Keratinocyte (primary cell): ENCODE results near the gene CD7. TPM values are rescaled to one million over a fixed set of nuclear protein-coding genes. Genes with fewer than 3 reads are reported as not detected.
A peak's percentile ranks its signal among the peaks of the same experiment; 100 is the strongest.

ENCODE experiments used
- DNase-seq: peaks from one replicate; pipeline ENCODE4 v3.0.0-alpha.2; 2011; ENCODE audit warnings: low read depth, missing footprints, low spot score
- FAIRE-seq: peaks from 2 replicates; lab custom pipeline; 2011; peaks lifted over from hg19 to GRCh38; lab: Jason Lieb, UNC
- H2AFZ ChIP-seq: 2 replicates; pipeline ENCODE4 v1.6.0; 2012; ENCODE audit warnings: low read length, control low read depth, inconsistent platforms; ENCODE audit not compliant: control insufficient read depth
- H3K27ac ChIP-seq: 2 replicates; pipeline ENCODE4 v1.5.1; 2011; ENCODE audit warnings: low read length; ENCODE audit not compliant: control insufficient read depth, insufficient read depth
- H3K27me3 ChIP-seq: 3 replicates; pipeline ENCODE4 v1.6.0; 2011; ENCODE audit warnings: low read length; ENCODE audit not compliant: control insufficient read depth, insufficient read depth; ENCODE audit errors: extremely low read depth
- H3K36me3 ChIP-seq, 2 experiments: 2 replicates in 1 of 2; 3 replicates in 1 of 2; pipeline ENCODE4 v1.5.1; 2011; ENCODE audit warnings: low read length in 2 of 2, mild to moderate bottlenecking in 1 of 2; ENCODE audit not compliant: control insufficient read depth in 2 of 2, insufficient read depth in 2 of 2; ENCODE audit errors: extremely low read depth in 1 of 2
- H3K4me1 ChIP-seq: 3 replicates; pipeline ENCODE4 v1.5.1; 2011; ENCODE audit warnings: low read length; ENCODE audit not compliant: control insufficient read depth, insufficient read depth; ENCODE audit errors: extremely low read depth
- H3K4me2 ChIP-seq: 3 replicates; pipeline ENCODE4 v1.6.0; 2011; ENCODE audit warnings: low read depth, low read length; ENCODE audit not compliant: control insufficient read depth, insufficient read depth; ENCODE audit errors: extremely low read depth
- H3K4me3 ChIP-seq, 3 experiments: fragments of 200-600 bp in 1 of 3; sonication (generic) in 1 of 3; 2 replicates in 2 of 3; 3 replicates in 1 of 3; pipeline ENCODE4 v1.5.1; 2011 to 2016; ENCODE audit warnings: low read length in 3 of 3, mild to moderate bottlenecking in 3 of 3, control low read depth in 2 of 3, inconsistent platforms in 1 of 3, low read depth in 1 of 3, mixed read lengths in 1 of 3, mixed run types in 1 of 3, moderate library complexity in 1 of 3; ENCODE audit not compliant: control insufficient read depth in 2 of 3, insufficient read depth in 2 of 3; ENCODE audit errors: extremely low read depth in 1 of 3
- H3K79me2 ChIP-seq: 2 replicates; pipeline ENCODE4 v1.6.0; 2012; ENCODE audit warnings: low read length; ENCODE audit not compliant: control insufficient read depth, insufficient read depth
- H3K9ac ChIP-seq: 3 replicates; pipeline ENCODE4 v1.6.0; 2011; ENCODE audit warnings: low read length; ENCODE audit not compliant: control insufficient read depth, insufficient read depth; ENCODE audit errors: extremely low read depth
- H3K9me1 ChIP-seq: 3 replicates; pipeline ENCODE4 v1.6.0; 2011; ENCODE audit warnings: low read length; ENCODE audit not compliant: control insufficient read depth, insufficient read depth; ENCODE audit errors: extremely low read depth
- H3K9me3 ChIP-seq: 2 replicates; pipeline ENCODE4 v1.5.1; 2012; ENCODE audit warnings: low read depth, low read length; ENCODE audit not compliant: control insufficient read depth
- H4K20me1 ChIP-seq: 3 replicates; pipeline ENCODE4 v1.6.0; 2011; ENCODE audit warnings: low read length; ENCODE audit not compliant: control insufficient read depth, insufficient read depth; ENCODE audit errors: extremely low read depth
- EZH2 ChIP-seq: IDR thresholded peaks from one replicate; pipeline ENCODE4 v1.6.1; 2012; ENCODE audit warnings: inconsistent platforms, mild to moderate bottlenecking, low read length, moderate library complexity
- dilution Hi-C: fragments of 300-500 bp; cut with MboI; formaldehyde crosslinking; loops from one replicate; pipeline ENCODE4 v1.7.0; 2020; ENCODE audit warnings: low sequenced_read_pairs; ENCODE audit not compliant: extremely low pct_ligation_motif_present
- polyA plus RNA-seq, 5 experiments: library from polyadenylated mRNA; depleted of rRNA in 3 of 5; stranded (reverse) in 3 of 5; stranded (forward) in 1 of 5; unstranded in 1 of 5; fragments of >200 nt; gene quantifications; 1 replicate in 1 of 5; 2 replicates in 3 of 5; 3 replicates in 1 of 5; pipeline versions ENCODE4 v1.2.1 to v1.2.3, GENCODE V29; 2011 to 2012; ENCODE audit warnings: missing spikeins in 2 of 5, low read depth in 1 of 5, low replicate concordance in 1 of 5
- TF ChIP-seq, protein P1 (sequence below), 3 experiments: IDR thresholded peaks in 1 of 3; conservative IDR thresholded peaks in 1 of 3; optimal IDR thresholded peaks in 1 of 3; 2 replicates in 2 of 3; 3 replicates in 1 of 3; pipeline versions ENCODE3 to v1.5.1; 2011; ENCODE audit warnings: low read length in 3 of 3, mild to moderate bottlenecking in 3 of 3, moderate library complexity in 2 of 3, control low read depth in 1 of 3, inconsistent platforms in 1 of 3; ENCODE audit not compliant: insufficient read depth in 2 of 3; ENCODE audit errors: extremely low read depth in 1 of 3

The CD7 gene
- polyA plus RNA-seq, 1 donor (not counting 4 experiments of a cell fraction or from before 2014, with no cell fraction given) = not detected

DNA sequence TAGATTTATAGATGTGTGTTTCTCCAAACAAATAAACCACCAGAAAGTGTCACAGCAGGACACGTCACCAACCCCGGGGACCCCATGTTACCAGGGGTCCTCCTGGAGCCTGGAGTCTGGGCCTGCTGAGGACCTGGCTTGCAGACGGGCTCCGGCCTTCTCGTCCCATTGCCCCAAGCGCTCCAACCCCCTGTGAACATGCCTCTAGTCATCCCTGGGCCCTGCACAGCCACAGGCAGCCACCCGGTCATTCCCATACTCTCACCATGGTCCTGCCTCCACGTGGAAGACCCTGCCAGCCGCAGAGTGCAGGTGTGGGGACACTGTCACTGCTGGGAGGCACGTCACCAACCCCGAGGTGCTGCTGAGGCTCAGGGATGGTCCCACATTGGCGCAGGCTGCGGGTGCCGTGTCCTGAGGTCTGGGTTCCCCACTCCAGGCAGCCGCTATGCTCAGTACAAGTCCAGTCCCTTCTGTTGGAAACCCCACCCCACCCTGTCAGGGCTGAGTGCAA is 11.6 kb upstream of the CD7 start:
- Histone ChIP-seq H3K4me3 (no peak overlapping the region), H3K9me3 (no peaks in the 10 kb centered on the region), H2AFZ (no peak overlapping the region), H3K27me3 (peaks cover 35% of the 10 kb centered on the region), H3K4me2 (no peak overlapping the region), H3K27ac (no peak overlapping the region), H3K36me3 (no peaks in the 10 kb centered on the region), H4K20me1 (peaks cover 3% of the 10 kb centered on the region), H3K79me2 (no peaks in the 10 kb centered on the region), H3K9ac (no peak overlapping the region), H3K4me1 (peaks cover 37% of the 10 kb centered on the region), H3K9me1 (peaks cover 2% of the 10 kb centered on the region)
- DNase-seq = no peak
- FAIRE-seq = no peak
- dilution Hi-C loops = no loop called here
- TF ChIP-seq, protein P1, sequence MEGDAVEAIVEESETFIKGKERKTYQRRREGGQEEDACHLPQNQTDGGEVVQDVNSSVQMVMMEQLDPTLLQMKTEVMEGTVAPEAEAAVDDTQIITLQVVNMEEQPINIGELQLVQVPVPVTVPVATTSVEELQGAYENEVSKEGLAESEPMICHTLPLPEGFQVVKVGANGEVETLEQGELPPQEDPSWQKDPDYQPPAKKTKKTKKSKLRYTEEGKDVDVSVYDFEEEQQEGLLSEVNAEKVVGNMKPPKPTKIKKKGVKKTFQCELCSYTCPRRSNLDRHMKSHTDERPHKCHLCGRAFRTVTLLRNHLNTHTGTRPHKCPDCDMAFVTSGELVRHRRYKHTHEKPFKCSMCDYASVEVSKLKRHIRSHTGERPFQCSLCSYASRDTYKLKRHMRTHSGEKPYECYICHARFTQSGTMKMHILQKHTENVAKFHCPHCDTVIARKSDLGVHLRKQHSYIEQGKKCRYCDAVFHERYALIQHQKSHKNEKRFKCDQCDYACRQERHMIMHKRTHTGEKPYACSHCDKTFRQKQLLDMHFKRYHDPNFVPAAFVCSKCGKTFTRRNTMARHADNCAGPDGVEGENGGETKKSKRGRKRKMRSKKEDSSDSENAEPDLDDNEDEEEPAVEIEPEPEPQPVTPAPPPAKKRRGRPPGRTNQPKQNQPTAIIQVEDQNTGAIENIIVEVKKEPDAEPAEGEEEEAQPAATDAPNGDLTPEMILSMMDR (optimal IDR thresholded peaks at IDR 0.05 in 1 of 3, IDR thresholded peaks at IDR 0.05 in 1 of 3, conservative IDR thresholded peaks at IDR 0.05 in 1 of 3; ENCODE audit: extremely low read depth in 1 of 3, insufficient read depth in 2 of 3, low read length in 3 of 3) = no peak
- TF ChIP-seq EZH2 = no peak

DNA sequence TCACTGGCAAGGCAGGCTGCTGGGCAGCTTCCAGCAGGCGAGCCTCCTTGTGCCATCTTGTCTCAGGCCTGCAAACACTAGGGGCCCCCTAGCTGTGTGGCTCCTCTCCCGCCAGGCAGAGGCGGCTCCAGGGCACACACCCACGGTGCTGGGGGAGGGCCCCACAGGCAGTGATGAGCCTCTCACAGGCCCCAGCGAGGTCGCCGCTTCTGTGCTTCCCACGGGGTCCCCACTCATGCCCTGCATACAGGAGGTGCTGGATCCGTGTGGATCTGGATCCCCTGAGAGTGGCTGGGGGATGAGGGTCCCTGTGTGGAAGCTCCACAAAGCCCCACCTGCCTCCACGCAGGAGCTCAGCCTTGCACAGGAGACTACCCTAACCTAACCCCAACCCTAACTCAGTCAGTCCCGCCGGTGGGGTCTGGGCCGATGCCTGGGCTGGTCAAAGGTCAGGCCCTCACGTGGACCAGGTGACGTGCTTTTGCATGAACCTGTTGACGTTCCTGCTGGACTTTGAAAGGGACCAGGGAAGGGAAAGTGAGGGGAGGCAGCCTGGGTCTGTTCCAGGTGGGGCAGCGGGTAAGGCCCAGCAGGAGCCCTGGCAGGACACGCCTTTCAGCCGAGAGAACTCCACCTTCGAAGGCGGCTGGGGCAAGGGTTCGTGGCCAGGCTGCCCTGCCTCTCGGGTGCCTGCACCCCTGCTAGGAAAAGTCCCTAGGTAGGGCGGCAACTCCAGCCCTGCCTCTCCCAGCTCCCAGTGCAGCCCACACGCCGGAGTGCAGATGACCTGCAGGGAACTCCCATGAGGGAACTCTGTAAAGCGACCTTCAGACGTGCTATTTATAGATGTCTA is 11.0 kb upstream of the CD7 start:
- Histone ChIP-seq H3K9me1 (peaks cover 2% of the 10 kb centered on the region), H3K4me2 (no peak overlapping the region), H4K20me1 (peaks cover 3% of the 10 kb centered on the region), H2AFZ (no peak overlapping the region), H3K4me1 (peaks cover 33% of the 10 kb centered on the region), H3K27me3 (peaks cover 35% of the 10 kb centered on the region), H3K4me3 (no peak overlapping the region), H3K79me2 (no peaks in the 10 kb centered on the region), H3K9ac (no peak overlapping the region), H3K27ac (no peak overlapping the region), H3K36me3 (no peaks in the 10 kb centered on the region), H3K9me3 (no peaks in the 10 kb centered on the region)
- FAIRE-seq (no peak), DNase-seq (no peak)
- TF ChIP-seq, protein P1 (optimal IDR thresholded peaks at IDR 0.05 in 1 of 3, IDR thresholded peaks at IDR 0.05 in 1 of 3, conservative IDR thresholded peaks at IDR 0.05 in 1 of 3; ENCODE audit: extremely low read depth in 1 of 3, insufficient read depth in 2 of 3, low read length in 3 of 3) = peak in 1 of 3 experiments; percentile 22
- no peak for TF ChIP-seq EZH2
- dilution Hi-C loops = no loop called here
